ENCODE results near the gene KRT8.

DNA sequence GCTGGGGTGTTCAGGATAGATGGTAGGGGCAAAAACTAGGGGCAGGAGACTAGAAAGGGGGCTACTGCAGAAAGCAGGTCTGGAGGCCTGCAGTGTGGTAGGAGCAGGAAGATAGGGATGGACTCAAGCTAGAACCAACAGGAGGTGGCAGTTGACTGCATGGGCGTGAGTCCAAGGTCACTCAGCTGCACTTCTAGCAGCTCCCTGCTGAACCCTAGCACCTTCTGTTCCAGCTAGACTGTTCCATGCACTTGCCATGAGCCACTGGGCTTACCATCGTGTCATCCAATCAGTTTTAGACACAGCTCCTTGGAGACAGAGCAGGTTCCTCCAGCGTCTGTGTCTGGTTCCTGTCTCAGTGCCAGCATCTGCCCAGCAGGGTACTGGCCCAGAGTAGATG, 11.3 kb upstream of the KRT8 start:
- TF ChIP-seq, protein P1, sequence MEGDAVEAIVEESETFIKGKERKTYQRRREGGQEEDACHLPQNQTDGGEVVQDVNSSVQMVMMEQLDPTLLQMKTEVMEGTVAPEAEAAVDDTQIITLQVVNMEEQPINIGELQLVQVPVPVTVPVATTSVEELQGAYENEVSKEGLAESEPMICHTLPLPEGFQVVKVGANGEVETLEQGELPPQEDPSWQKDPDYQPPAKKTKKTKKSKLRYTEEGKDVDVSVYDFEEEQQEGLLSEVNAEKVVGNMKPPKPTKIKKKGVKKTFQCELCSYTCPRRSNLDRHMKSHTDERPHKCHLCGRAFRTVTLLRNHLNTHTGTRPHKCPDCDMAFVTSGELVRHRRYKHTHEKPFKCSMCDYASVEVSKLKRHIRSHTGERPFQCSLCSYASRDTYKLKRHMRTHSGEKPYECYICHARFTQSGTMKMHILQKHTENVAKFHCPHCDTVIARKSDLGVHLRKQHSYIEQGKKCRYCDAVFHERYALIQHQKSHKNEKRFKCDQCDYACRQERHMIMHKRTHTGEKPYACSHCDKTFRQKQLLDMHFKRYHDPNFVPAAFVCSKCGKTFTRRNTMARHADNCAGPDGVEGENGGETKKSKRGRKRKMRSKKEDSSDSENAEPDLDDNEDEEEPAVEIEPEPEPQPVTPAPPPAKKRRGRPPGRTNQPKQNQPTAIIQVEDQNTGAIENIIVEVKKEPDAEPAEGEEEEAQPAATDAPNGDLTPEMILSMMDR (IDR thresholded peaks at IDR 0.05), result no peak
- TF ChIP-seq EP300 (IDR thresholded peaks at IDR 0.05), result no peak
- no peak for TF ChIP-seq POLR2A (IDR thresholded peaks at IDR 0.05)
- TF ChIP-seq POLR2AphosphoS5 (IDR thresholded peaks at IDR 0.05), result no peak

Measured in sigmoid colon (tissue), 4 donors.